Breast epithelium (tissue), 3 donors: ENCODE measurements around the gene SMIM43.

ENCODE experiments used
- POLR2AphosphoS5 ChIP-seq, 3 donors: sonication (generic); formaldehyde crosslinking; IDR thresholded peaks; one replicate each; pipeline ENCODE4 v1.6.1; 2017; ENCODE audit warnings: antibody characterized with exemption in 3 of 3
- TF ChIP-seq, protein P1 (sequence below), 3 donors: fragments of 450-650 bp; IDR thresholded peaks; one replicate each; pipeline ENCODE4 v1.5.1; 2016 to 2017; ENCODE audit warnings: antibody characterized with exemption in 3 of 3, mild to moderate bottlenecking in 3 of 3, moderate library complexity in 3 of 3

DNA sequence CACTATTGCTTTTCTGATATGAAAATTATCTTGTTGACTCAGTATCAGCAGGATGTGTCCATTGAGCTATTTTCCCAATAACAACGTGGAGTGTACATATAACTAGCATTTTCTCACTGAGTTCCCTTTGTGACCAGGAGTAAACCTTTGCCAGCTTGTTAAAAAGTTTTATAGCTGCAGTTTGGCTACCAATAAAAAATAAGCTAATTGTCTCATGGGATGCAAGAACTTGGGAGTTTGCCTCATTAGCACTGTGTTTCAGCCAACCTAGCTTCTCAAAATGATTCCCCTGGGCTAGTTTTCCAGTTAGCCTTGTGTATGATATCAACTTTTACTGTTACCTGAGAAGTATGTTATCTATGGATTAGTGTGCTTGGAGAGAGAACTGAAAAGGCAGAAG is 43.3 kb downstream of the SMIM43 start:
- TF ChIP-seq, protein P1, sequence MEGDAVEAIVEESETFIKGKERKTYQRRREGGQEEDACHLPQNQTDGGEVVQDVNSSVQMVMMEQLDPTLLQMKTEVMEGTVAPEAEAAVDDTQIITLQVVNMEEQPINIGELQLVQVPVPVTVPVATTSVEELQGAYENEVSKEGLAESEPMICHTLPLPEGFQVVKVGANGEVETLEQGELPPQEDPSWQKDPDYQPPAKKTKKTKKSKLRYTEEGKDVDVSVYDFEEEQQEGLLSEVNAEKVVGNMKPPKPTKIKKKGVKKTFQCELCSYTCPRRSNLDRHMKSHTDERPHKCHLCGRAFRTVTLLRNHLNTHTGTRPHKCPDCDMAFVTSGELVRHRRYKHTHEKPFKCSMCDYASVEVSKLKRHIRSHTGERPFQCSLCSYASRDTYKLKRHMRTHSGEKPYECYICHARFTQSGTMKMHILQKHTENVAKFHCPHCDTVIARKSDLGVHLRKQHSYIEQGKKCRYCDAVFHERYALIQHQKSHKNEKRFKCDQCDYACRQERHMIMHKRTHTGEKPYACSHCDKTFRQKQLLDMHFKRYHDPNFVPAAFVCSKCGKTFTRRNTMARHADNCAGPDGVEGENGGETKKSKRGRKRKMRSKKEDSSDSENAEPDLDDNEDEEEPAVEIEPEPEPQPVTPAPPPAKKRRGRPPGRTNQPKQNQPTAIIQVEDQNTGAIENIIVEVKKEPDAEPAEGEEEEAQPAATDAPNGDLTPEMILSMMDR (IDR thresholded peaks at IDR 0.05), result no peak
- TF ChIP-seq POLR2AphosphoS5 (IDR thresholded peaks at IDR 0.05), result no peak
